Fibroblast of lung (primary cell): ENCODE results near the gene LHFPL6. TPM values are rescaled to one million over a fixed set of nuclear protein-coding genes. Genes with fewer than 3 reads are reported as not detected.

Experiments
- DNase-seq, 2 donors: peaks; one replicate each; pipeline versions ENCODE4 v3.0.0 to v3.0.0-alpha.2; 2010; ENCODE audit warnings: low read depth in 2 of 2
- H2AFZ ChIP-seq: 2 replicates; pipeline ENCODE4 v1.5.1; 2012; ENCODE audit warnings: low read length, control low read depth, inconsistent platforms
- H3K27ac ChIP-seq: 2 replicates; pipeline ENCODE4 v1.5.1; 2011; ENCODE audit warnings: low read length, control low read depth; ENCODE audit not compliant: insufficient read depth
- H3K27me3 ChIP-seq: 2 replicates; pipeline ENCODE4 v1.5.1; 2011; ENCODE audit warnings: mild to moderate bottlenecking, low read length; ENCODE audit not compliant: control insufficient read depth, insufficient read depth
- H3K36me3 ChIP-seq: 2 replicates; pipeline ENCODE4 v1.5.1; 2011; ENCODE audit warnings: low read length; ENCODE audit not compliant: control insufficient read depth, insufficient read depth
- H3K4me1 ChIP-seq: 2 replicates; pipeline ENCODE4 v1.5.1; 2011; ENCODE audit warnings: low read length; ENCODE audit not compliant: control insufficient read depth, insufficient read depth; ENCODE audit errors: extremely low read depth
- H3K4me2 ChIP-seq: 2 replicates; pipeline ENCODE4 v1.5.1; 2011; ENCODE audit warnings: low read length, control low read depth; ENCODE audit not compliant: insufficient read depth; ENCODE audit errors: extremely low read depth
- H3K4me3 ChIP-seq, 4 experiments: fragments of 200-600 bp in 1 of 4; sonication (generic) in 1 of 4; replicated peaks in 1 of 4; 2 replicates each; pipeline ENCODE4 v1.5.1; 2011 to 2016; ENCODE audit warnings: low read length in 4 of 4, low read depth in 3 of 4, mild to moderate bottlenecking in 3 of 4, control low read depth in 2 of 4, inconsistent platforms in 1 of 4, mixed read lengths in 1 of 4; ENCODE audit not compliant: insufficient read depth in 1 of 4; ENCODE audit errors: control extremely low read depth in 1 of 4
- H3K79me2 ChIP-seq: 2 replicates; pipeline ENCODE4 v1.5.1; 2012; ENCODE audit warnings: mild to moderate bottlenecking, low read length, inconsistent platforms; ENCODE audit not compliant: control insufficient read depth, insufficient read depth
- H3K9ac ChIP-seq: 2 replicates; pipeline ENCODE4 v1.5.1; 2011; ENCODE audit warnings: mild to moderate bottlenecking, low read length, control low read depth; ENCODE audit not compliant: insufficient read depth
- H3K9me3 ChIP-seq: 2 replicates; pipeline ENCODE4 v1.5.1; 2012; ENCODE audit warnings: low read depth, low read length; ENCODE audit not compliant: control insufficient read depth, insufficient read depth
- H4K20me1 ChIP-seq: 2 replicates; pipeline ENCODE4 v1.5.1; 2011; ENCODE audit warnings: low read length; ENCODE audit not compliant: control insufficient read depth, insufficient read depth; ENCODE audit errors: extremely low read depth
- EZH2 ChIP-seq: IDR thresholded peaks from 2 replicates; pipeline ENCODE4 v1.5.1; 2012; ENCODE audit warnings: low read length, control low read depth, mild to moderate bottlenecking; ENCODE audit errors: missing control alignments
- polyA plus RNA-seq, 2 donors: library from polyadenylated mRNA; depleted of rRNA in 1 of 2; stranded (reverse) in 1 of 2; unstranded in 1 of 2; fragments of >200 nt; gene quantifications; 2 replicates each; pipeline ENCODE4 v1.2.1, GENCODE V29; 2011 to 2012; ENCODE audit warnings: missing spikeins in 1 of 2
- total RNA-seq: library from RNA; depleted of rRNA; stranded (reverse); fragments of >200 nt; gene quantifications from 2 replicates; pipeline ENCODE4 v1.2.1, GENCODE V29; 2014
- TF ChIP-seq, protein P1 (sequence below), 2 donors: IDR thresholded peaks in 1 of 2; conservative IDR thresholded peaks in 1 of 2; 1 replicate in 1 of 2; 2 replicates in 1 of 2; pipeline ENCODE4 v1.5.1; 2011 to 2012; ENCODE audit warnings: low read length in 2 of 2, control low read depth in 1 of 2, inconsistent platforms in 1 of 2, low read depth in 1 of 2, mild to moderate bottlenecking in 1 of 2

The LHFPL6 gene
- total and polyA plus RNA-seq, 2 donors (not counting 1 experiment from before 2014, with no cell fraction given) = 42.4 to 86.8 TPM

DNA sequence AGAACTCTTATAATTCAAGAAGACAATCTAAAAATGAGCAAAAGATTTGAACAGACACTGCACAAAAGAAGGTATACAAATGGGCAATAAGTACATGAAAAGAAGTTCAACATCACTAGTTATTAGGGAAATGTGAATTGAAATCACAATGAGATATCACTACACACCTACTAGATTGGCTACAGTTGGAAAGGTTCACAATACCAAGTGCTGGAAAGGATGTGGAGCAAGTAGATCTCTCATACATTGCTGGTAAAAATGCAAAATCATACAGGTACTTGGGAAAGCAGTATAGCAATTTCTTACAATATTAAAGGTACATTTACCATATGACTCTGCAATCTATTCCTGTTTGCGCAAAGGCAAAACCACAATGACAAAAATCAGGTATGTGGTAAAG, 145.7 kb downstream of the LHFPL6 start:
- H3K27me3 ChIP-seq = no peaks in the 10 kb centered on the region
- no peak overlapping the region for H2AFZ ChIP-seq
- no peak overlapping the region for H3K9ac ChIP-seq
- no peak overlapping the region for H3K27ac ChIP-seq
- H3K4me1 ChIP-seq = peaks cover under 1% of the 10 kb centered on the region
- H4K20me1 ChIP-seq = no peaks in the 10 kb centered on the region
- no peak for DNase-seq
- no peaks in the 10 kb centered on the region for H3K9me3 ChIP-seq
- H3K4me2 ChIP-seq = no peak overlapping the region
- no peak overlapping the region for H3K4me3 ChIP-seq
- TF ChIP-seq, protein P1, sequence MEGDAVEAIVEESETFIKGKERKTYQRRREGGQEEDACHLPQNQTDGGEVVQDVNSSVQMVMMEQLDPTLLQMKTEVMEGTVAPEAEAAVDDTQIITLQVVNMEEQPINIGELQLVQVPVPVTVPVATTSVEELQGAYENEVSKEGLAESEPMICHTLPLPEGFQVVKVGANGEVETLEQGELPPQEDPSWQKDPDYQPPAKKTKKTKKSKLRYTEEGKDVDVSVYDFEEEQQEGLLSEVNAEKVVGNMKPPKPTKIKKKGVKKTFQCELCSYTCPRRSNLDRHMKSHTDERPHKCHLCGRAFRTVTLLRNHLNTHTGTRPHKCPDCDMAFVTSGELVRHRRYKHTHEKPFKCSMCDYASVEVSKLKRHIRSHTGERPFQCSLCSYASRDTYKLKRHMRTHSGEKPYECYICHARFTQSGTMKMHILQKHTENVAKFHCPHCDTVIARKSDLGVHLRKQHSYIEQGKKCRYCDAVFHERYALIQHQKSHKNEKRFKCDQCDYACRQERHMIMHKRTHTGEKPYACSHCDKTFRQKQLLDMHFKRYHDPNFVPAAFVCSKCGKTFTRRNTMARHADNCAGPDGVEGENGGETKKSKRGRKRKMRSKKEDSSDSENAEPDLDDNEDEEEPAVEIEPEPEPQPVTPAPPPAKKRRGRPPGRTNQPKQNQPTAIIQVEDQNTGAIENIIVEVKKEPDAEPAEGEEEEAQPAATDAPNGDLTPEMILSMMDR (conservative IDR thresholded peaks at IDR 0.05 in 1 of 2, IDR thresholded peaks at IDR 0.05 in 1 of 2; ENCODE audit: low read depth in 1 of 2, low read length in 2 of 2) = no peak
- no peaks in the 10 kb centered on the region for H3K36me3 ChIP-seq
- H3K79me2 ChIP-seq = no peaks in the 10 kb centered on the region

DNA sequence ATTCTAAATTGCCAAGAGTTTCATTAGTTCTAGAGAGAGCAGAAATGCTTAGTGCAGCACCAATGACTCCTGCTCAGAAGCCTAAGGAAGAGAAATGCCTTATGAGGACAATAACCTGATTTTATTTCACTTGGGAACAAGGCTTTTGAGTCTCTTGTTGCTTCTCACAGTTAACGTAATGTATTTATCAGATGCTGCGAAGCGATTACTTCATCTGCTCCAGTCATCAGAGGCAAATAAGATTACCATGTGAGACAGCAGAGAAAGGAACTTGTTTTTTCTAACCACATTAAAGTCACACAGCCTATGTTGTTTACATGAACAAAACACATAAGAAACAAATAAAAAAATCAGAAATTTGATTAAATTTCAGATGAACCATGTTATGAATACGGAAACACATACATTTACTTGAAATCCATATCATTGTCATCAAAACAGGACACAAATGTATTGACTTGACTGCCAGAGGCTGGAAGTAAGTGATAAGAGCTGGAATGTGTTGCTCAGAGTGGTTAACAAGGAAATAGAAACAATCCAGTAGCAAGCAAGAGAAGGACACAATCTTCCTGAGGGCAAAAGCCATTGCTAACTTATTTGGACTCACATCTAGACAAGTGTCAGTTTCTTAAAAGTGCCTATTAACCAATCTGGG, 147.3 kb downstream of the LHFPL6 start:
- TF ChIP-seq, protein P1 (conservative IDR thresholded peaks at IDR 0.05 in 1 of 2, IDR thresholded peaks at IDR 0.05 in 1 of 2; ENCODE audit: low read depth in 1 of 2, low read length in 2 of 2) = no peak
- no peak for TF ChIP-seq EZH2
- Histone ChIP-seq H3K4me2 (no peak overlapping the region), H3K9ac (no peak overlapping the region), H3K79me2 (no peaks in the 10 kb centered on the region), H3K27me3 (no peaks in the 10 kb centered on the region), H3K9me3 (no peaks in the 10 kb centered on the region), H3K36me3 (no peaks in the 10 kb centered on the region), H2AFZ (no peak overlapping the region), H4K20me1 (no peaks in the 10 kb centered on the region), H3K4me3 (no peak overlapping the region), H3K4me1 (peaks cover 2% of the 10 kb centered on the region), H3K27ac (no peak overlapping the region)
- peak; percentile 13 to 23 for DNase-seq

DNA sequence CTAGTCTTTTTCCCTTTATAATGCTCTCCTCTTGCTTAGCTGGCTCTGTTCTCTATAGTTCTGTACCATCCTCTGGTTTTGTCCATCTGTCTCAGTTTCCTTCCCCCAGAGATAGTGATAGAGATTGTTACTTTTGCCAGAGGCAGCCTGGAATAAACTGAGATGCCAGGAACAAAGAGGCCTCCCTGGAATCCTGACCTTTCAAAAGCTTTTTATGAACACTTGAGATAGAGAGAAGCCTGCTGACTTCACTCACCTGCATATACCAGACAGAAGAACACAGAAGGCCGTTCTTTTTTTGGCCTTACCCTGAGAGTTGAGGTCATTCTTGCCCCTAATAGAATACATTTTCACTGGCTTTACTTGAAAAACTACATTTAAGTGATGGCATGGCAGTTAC, 150.2 kb downstream of the LHFPL6 start:
- H3K4me1 ChIP-seq = peaks cover 2% of the 10 kb centered on the region
- no peak overlapping the region for H3K27ac ChIP-seq
- H3K27me3 ChIP-seq = no peaks in the 10 kb centered on the region
- no peak for DNase-seq
- H3K4me3 ChIP-seq = no peak overlapping the region
- no peaks in the 10 kb centered on the region for H3K79me2 ChIP-seq
- H3K9me3 ChIP-seq = no peaks in the 10 kb centered on the region
- no peaks in the 10 kb centered on the region for H4K20me1 ChIP-seq
- no peak overlapping the region for H3K9ac ChIP-seq
- H2AFZ ChIP-seq = no peak overlapping the region
- no peaks in the 10 kb centered on the region for H3K36me3 ChIP-seq
- no peak overlapping the region for H3K4me2 ChIP-seq
- TF ChIP-seq, protein P1 (conservative IDR thresholded peaks at IDR 0.05 in 1 of 2, IDR thresholded peaks at IDR 0.05 in 1 of 2; ENCODE audit: low read depth in 1 of 2, low read length in 2 of 2) = no peak
- no peak for TF ChIP-seq EZH2
